GM12865 (cell line): ENCODE results near the gene HOXA3.

Source experiments
- DNase-seq: peaks from one replicate; pipeline ENCODE4 v3.0.0; 2010; ENCODE audit warnings: low read depth
- H3K4me3 ChIP-seq: 2 replicates; pipeline ENCODE4 v1.5.1; 2011; ENCODE audit warnings: mild to moderate bottlenecking, low read depth, low read length, control low read depth
- CTCF ChIP-seq: IDR thresholded peaks from 2 replicates; pipeline ENCODE4 v1.5.1; 2011; ENCODE audit warnings: low read length, control low read depth, low read depth, inconsistent platforms; ENCODE audit not compliant: insufficient read depth; ENCODE audit errors: missing control alignments

The HOXA3 gene

GRCh38 chr7:27111751-27112277 lies 40.6 kb downstream of the HOXA3 start:
- no peak for TF ChIP-seq CTCF
- DNase-seq = no peak
- H3K4me3 ChIP-seq = no peak overlapping the region

GRCh38 chr7:27111042-27111750 lies 41.2 kb downstream of the HOXA3 start:
- DNase-seq = no peak
- H3K4me3 ChIP-seq = no peak overlapping the region
- TF ChIP-seq CTCF = no peak

- no peak for TF ChIP-seq CTCF
- H3K4me3 ChIP-seq = no peak overlapping the region
- DNase-seq = no peak
These were observed 42.0 kb downstream of the HOXA3 start for GRCh38 chr7:27110186-27111031.

GRCh38 chr7:27109466-27110185 lies 42.8 kb downstream of the HOXA3 start:
- H3K4me3 ChIP-seq = no peak overlapping the region
- no peak for DNase-seq
- TF ChIP-seq CTCF = no peak

- no peak overlapping the region for H3K4me3 ChIP-seq
- no peak for DNase-seq
- TF ChIP-seq CTCF = no peak
These were observed 43.8 kb downstream of the HOXA3 start for GRCh38 chr7:27108390-27109127.

GRCh38 chr7:27107391-27108381 lies 44.7 kb downstream of the HOXA3 start:
- TF ChIP-seq CTCF = no peak
- DNase-seq = no peak
- no peak overlapping the region for H3K4me3 ChIP-seq
